ENCODE results near the gene MNAT1.
A peak's percentile ranks its signal among the peaks of the same experiment; 100 is the strongest.

The MNAT1 gene

DNA sequence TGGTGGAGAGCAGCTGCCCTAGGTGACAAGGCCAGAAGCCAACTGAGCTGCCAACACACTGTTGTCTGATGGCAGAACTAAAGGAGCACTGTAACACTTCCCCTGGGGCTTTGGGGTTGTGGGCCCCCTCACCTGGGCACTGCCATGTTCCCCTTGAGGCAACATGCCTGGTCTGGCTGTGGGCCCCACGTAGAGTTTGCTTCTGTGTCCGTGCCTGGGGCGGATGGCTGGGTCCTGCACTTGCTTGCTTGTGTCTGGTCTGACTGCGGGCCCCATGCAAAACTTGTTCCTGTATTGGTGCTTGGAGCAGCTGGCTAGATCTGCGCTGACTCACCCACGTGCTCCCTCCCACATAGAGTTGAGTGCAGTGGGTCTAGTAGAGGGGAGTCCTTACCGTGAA is 78.4 kb downstream of the MNAT1 start:
- no peaks in the 10 kb centered on the region; the same call in 1 of the 2 replicates for H3K36me3 ChIP-seq (ENCODE audit: control insufficient read depth, insufficient read depth, low read length)
- TF ChIP-seq, protein P1, sequence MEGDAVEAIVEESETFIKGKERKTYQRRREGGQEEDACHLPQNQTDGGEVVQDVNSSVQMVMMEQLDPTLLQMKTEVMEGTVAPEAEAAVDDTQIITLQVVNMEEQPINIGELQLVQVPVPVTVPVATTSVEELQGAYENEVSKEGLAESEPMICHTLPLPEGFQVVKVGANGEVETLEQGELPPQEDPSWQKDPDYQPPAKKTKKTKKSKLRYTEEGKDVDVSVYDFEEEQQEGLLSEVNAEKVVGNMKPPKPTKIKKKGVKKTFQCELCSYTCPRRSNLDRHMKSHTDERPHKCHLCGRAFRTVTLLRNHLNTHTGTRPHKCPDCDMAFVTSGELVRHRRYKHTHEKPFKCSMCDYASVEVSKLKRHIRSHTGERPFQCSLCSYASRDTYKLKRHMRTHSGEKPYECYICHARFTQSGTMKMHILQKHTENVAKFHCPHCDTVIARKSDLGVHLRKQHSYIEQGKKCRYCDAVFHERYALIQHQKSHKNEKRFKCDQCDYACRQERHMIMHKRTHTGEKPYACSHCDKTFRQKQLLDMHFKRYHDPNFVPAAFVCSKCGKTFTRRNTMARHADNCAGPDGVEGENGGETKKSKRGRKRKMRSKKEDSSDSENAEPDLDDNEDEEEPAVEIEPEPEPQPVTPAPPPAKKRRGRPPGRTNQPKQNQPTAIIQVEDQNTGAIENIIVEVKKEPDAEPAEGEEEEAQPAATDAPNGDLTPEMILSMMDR (IDR thresholded peaks at IDR 0.05; ENCODE audit: insufficient read depth, low read length, poor library complexity, severe bottlenecking) = no peak
- H3K27me3 ChIP-seq (replicated peaks; ENCODE audit: control insufficient read depth, insufficient read depth, low read length) = no peaks in the 10 kb centered on the region
- no peak for DNase-seq (ENCODE audit: extremely low read depth, insufficient read length)
- H3K4me3 ChIP-seq (replicated peaks; ENCODE audit: low read depth, low read length) = no peak overlapping the region

DNA sequence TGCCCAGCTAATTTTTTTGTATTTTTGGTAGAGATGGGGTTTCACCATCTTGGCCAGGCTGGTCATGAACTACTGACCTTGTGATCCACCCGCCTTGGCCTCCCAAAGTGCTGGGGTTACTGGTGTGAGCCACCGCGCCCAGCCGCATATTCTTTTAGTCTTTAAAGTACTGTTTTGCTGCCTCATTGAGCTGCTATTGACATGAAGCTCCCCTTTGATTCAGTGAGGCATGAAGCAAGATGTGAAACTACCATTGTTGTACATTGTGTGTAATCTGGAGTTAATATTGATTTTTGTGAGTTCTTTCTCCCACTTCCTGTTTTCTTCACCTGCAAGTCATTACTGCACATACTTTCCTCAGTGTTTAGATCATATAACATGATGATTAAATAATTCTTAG is 80.8 kb downstream of the MNAT1 start:
- peak; percentile 64 for DNase-seq (ENCODE audit: extremely low read depth, insufficient read length)
- Histone ChIP-seq H3K36me3 (ENCODE audit: control insufficient read depth, insufficient read depth, low read length) (no peaks in the 10 kb centered on the region; the same call in 1 of the 2 replicates), H3K27me3 (replicated peaks; ENCODE audit: control insufficient read depth, insufficient read depth, low read length) (no peaks in the 10 kb centered on the region), H3K4me3 (replicated peaks; ENCODE audit: low read depth, low read length) (no peak overlapping the region)
- TF ChIP-seq, protein P1 (IDR thresholded peaks at IDR 0.05; ENCODE audit: insufficient read depth, low read length, poor library complexity, severe bottlenecking) = no peak

DNA sequence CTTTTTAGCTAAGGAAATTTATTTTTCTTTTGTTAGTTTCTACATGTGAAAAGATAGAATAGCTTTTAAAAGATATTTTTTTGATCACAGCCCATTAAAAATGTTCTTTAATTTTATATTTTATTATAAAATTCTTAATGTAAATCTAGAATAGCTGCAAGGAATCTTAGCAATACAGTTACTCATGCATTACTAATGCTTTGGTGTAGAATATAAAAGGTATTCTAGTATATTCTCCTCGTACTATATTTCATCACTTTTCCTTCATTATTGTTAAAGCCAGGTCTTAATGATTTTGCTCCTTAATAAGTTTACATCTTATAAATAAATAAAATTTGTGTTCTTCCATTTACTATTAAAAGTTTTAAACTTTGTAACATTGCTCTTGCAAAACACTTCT is 82.6 kb downstream of the MNAT1 start:
- DNase-seq (ENCODE audit: extremely low read depth, insufficient read length) = no peak
- H3K27me3 ChIP-seq (replicated peaks; ENCODE audit: control insufficient read depth, insufficient read depth, low read length) = no peaks in the 10 kb centered on the region
- H3K4me3 ChIP-seq (replicated peaks; ENCODE audit: low read depth, low read length) = no peak overlapping the region
- TF ChIP-seq, protein P1 (IDR thresholded peaks at IDR 0.05; ENCODE audit: insufficient read depth, low read length, poor library complexity, severe bottlenecking) = no peak
- no peaks in the 10 kb centered on the region; the same call in 1 of the 2 replicates for H3K36me3 ChIP-seq (ENCODE audit: control insufficient read depth, insufficient read depth, low read length)

DNA sequence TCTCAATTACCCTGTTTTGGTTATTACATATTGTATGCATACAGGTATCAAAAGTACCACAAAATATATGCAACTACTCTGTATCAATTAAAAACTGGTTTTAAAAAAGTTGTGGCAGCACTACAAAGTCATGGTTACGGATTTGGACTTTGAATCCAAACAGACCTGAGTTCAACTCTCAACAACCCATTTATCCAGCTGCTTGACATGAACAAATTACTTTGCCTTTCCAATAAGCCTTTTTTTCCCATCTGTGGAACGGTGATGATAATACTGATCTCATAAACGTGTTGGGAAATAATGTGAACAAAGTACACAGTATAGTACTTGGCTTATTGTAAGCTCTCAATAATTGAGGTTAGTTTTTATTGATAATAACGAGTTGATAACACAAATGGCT is 85.0 kb downstream of the MNAT1 start:
- Histone ChIP-seq H3K27me3 (replicated peaks; ENCODE audit: control insufficient read depth, insufficient read depth, low read length) (no peaks in the 10 kb centered on the region), H3K4me3 (replicated peaks; ENCODE audit: low read depth, low read length) (no peak overlapping the region), H3K36me3 (ENCODE audit: control insufficient read depth, insufficient read depth, low read length) (no peaks in the 10 kb centered on the region)
- TF ChIP-seq, protein P1 (IDR thresholded peaks at IDR 0.05; ENCODE audit: insufficient read depth, low read length, poor library complexity, severe bottlenecking) = no peak
- DNase-seq (ENCODE audit: extremely low read depth, insufficient read length) = no peak

DNA sequence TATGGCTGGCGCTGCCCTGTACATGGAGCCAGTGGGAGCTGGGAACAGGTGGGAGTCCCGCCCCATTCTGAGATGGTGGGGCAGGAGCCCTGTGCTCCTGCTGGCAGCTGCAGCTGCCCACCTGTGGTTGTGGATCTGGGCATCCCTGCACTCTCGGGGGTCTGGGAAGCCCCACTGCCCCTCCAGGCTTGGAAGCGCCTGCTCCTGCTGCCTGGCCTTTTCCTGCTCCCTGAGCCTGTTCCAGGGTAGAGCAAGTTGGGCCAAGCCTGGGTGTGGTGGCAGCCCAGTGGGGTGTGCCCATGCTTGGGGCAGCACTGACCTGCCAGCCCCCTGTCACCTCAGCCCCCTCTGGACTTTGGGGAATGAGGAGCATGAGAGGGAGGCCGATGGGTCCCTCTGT is 104.0 kb downstream of the MNAT1 start:
- Histone ChIP-seq H3K36me3 (ENCODE audit: control insufficient read depth, insufficient read depth, low read length) (peaks cover 7% of the 10 kb centered on the region), H3K27me3 (replicated peaks; ENCODE audit: control insufficient read depth, insufficient read depth, low read length) (no peaks in the 10 kb centered on the region)

More for the DNA sequence above, 104.0 kb downstream of the MNAT1 start:
- DNase-seq (ENCODE audit: extremely low read depth, insufficient read length) = no peak
- H3K4me3 ChIP-seq (replicated peaks; ENCODE audit: low read depth, low read length) = no peak overlapping the region
- TF ChIP-seq, protein P1 (IDR thresholded peaks at IDR 0.05; ENCODE audit: insufficient read depth, low read length, poor library complexity, severe bottlenecking) = no peak
